Breast epithelium (tissue), 4 donors: Measurements from ENCODE around the gene RDH13. TPM values are rescaled to one million over a fixed set of nuclear protein-coding genes. Genes with fewer than 3 reads are reported as not detected.
"Not testable (repeated sequence)": the region's sequence is repeated elsewhere in the genome, so short reads cannot be mapped to it uniquely, and the experiment has no call there.

Source experiments
- DNase-seq, 2 donors: peaks; one replicate each; pipeline ENCODE4 v3.0.0-alpha.2; 2019; ENCODE audit warnings: low spot score in 2 of 2
- H3K27ac ChIP-seq, 2 donors: fragments of 200-600 bp; sonication (generic) in 1 of 2; one replicate each; pipeline ENCODE4 v1.5.1; 2016 to 2019; ENCODE audit warnings: mild to moderate bottlenecking in 1 of 2
- H3K27me3 ChIP-seq, 2 donors: fragments of 200-600 bp; sonication (generic) in 1 of 2; one replicate each; pipeline versions ENCODE4 v1.5.1 to v1.6.0; 2017 to 2019; ENCODE audit warnings: control low read depth in 1 of 2, mild to moderate bottlenecking in 1 of 2
- H3K36me3 ChIP-seq: fragments of 200-600 bp; one replicate; pipeline ENCODE4 v1.5.1; 2019
- H3K4me1 ChIP-seq, 2 donors: fragments of 200-600 bp; sonication (generic); one replicate each; pipeline ENCODE4 v1.5.1; 2016 to 2019; ENCODE audit warnings: control low read depth in 1 of 2
- H3K4me3 ChIP-seq, 3 donors: fragments of 200-600 bp; sonication (generic); 1 replicate in 2 of 3; 2 replicates in 1 of 3; pipeline ENCODE4 v1.5.1; 2016 to 2019; ENCODE audit warnings: mild to moderate bottlenecking in 3 of 3, moderate library complexity in 2 of 3
- H3K9me3 ChIP-seq, 2 donors: fragments of 200-600 bp; sonication (generic) in 1 of 2; one replicate each; pipeline ENCODE4 v1.5.1; 2016 to 2019; ENCODE audit warnings: control low read depth in 1 of 2
- POLR2A ChIP-seq: fragments of 450-650 bp; IDR thresholded peaks from one replicate; pipeline ENCODE4 v1.6.1; 2016; ENCODE audit warnings: antibody characterized with exemption, mild to moderate bottlenecking, moderate library complexity
- POLR2AphosphoS5 ChIP-seq, 3 donors: sonication (generic); formaldehyde crosslinking; IDR thresholded peaks; one replicate each; pipeline ENCODE4 v1.6.1; 2017; ENCODE audit warnings: antibody characterized with exemption in 3 of 3
- intact Hi-C: fragments of 100-400 bp; cut with DNase I; formaldehyde crosslinking; loops from one replicate; pipeline ENCODE4 v1.15.1; 2023; ENCODE audit warnings: low total_unique reads
- total RNA-seq, 3 donors: library from RNA; depleted of rRNA; stranded (reverse); fragments of >200 nt; gene quantifications; one replicate each; pipeline ENCODE4 v1.1.0, GENCODE V29; 2016
- TF ChIP-seq, protein P1 (sequence below), 3 donors: fragments of 450-650 bp; IDR thresholded peaks; one replicate each; pipeline ENCODE4 v1.5.1; 2016 to 2017; ENCODE audit warnings: antibody characterized with exemption in 3 of 3, mild to moderate bottlenecking in 3 of 3, moderate library complexity in 3 of 3

RDH13 gene
- total RNA-seq, 3 donors from 2014 or later, result 11.4 to 33.4 (median 22.3) TPM

DNA sequence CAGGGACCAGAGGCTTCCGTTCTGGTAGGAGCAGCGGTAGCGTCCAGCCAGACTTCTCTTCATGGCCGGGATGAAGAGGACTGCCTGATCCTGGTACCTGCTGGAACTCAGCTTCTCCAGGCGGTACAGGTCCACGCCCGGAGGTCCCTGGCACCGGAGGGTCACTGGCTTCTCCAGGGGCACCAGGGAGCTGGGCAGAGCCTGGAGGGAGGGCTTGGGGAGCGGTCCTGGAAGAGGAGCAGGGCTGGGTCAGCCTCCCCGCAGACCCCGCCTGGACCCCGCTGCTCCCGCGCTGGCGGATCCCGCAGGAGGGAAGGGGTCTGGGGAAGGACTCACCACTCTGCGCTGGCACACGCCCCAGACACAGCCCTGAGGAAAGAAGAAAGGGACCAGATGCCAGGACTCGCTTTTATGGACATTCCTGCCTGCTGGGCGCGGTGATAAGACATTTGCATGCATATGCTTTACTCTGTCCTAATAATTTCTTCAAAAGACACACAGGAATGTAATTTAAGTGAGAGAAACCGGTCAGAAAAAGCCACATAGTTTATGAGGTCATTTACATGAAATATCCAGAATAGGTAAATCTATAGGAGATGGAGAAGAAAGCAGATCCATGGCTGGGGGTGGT, 30.7 kb downstream of the RDH13 start:
- Histone ChIP-seq H3K9me3 (no peaks in the 10 kb centered on the region), H3K27me3 (no peaks in the 10 kb centered on the region), H3K27ac (no peak overlapping the region), H3K4me3 (no peak overlapping the region), H3K4me1 (no peaks in the 10 kb centered on the region), H3K36me3 (no peaks in the 10 kb centered on the region)
- intact Hi-C loops, result no loop called here
- TF ChIP-seq POLR2A (no peak), POLR2AphosphoS5 (IDR thresholded peaks at IDR 0.05) (no peak)
- TF ChIP-seq, protein P1, sequence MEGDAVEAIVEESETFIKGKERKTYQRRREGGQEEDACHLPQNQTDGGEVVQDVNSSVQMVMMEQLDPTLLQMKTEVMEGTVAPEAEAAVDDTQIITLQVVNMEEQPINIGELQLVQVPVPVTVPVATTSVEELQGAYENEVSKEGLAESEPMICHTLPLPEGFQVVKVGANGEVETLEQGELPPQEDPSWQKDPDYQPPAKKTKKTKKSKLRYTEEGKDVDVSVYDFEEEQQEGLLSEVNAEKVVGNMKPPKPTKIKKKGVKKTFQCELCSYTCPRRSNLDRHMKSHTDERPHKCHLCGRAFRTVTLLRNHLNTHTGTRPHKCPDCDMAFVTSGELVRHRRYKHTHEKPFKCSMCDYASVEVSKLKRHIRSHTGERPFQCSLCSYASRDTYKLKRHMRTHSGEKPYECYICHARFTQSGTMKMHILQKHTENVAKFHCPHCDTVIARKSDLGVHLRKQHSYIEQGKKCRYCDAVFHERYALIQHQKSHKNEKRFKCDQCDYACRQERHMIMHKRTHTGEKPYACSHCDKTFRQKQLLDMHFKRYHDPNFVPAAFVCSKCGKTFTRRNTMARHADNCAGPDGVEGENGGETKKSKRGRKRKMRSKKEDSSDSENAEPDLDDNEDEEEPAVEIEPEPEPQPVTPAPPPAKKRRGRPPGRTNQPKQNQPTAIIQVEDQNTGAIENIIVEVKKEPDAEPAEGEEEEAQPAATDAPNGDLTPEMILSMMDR (IDR thresholded peaks at IDR 0.05), result no peak
- DNase-seq, result no peak

DNA sequence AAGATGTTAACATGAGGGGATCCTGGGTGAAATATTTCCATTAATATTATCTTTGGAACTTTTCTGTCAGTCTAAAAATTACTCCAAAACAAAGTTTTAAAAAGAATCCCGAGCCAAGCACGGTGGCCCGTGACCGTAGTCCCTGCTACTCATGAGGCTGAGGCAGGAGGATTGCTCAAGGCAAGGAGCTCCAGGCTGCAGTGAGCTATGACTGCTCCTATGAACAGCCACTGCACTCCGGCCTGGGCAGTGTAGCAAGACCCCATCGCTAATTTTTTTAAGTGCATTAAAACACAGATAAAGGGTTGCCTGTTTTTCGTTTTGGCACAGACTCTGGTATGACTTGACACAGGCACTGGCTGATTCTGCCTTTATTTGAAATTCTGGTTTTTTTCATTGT, 31.8 kb downstream of the RDH13 start:
- TF ChIP-seq, protein P1 (IDR thresholded peaks at IDR 0.05), result no peak
- TF ChIP-seq POLR2AphosphoS5 (IDR thresholded peaks at IDR 0.05) (no peak), POLR2A (no peak)
- no peaks in the 10 kb centered on the region for H3K9me3 ChIP-seq
- intact Hi-C loops, result no loop called here

DNA sequence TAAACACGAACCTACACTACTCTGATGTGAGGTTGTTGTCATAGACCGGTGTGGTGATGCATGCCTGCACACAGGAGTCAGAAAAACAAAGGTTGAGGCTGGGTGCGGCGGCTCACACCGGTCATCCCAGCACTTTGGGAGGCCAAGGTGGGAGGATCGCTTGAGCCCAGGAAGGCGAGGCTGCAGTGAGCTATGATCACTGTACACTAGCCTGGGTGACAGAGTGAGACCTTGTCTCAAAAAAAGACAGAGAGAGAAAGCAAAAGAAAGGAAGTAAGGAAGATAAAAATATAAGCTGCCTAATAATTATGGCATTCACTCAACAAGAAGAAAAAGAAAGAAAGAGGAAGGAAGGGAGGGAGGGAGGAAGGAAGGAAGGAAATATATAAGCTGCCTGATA, 34.2 kb downstream of the RDH13 start:
- no peaks in the 10 kb centered on the region for H3K9me3 ChIP-seq
- H3K4me1 ChIP-seq, result no peaks in the 10 kb centered on the region
- no peak for DNase-seq
- intact Hi-C loops, result no loop called here
- no peaks in the 10 kb centered on the region for H3K36me3 ChIP-seq
- H3K4me3 ChIP-seq, result no peak overlapping the region
- no peaks in the 10 kb centered on the region for H3K27me3 ChIP-seq
- H3K27ac ChIP-seq, result no peak overlapping the region
- TF ChIP-seq POLR2AphosphoS5 (IDR thresholded peaks at IDR 0.05), result no peak
- TF ChIP-seq POLR2A, result no peak
- TF ChIP-seq, protein P1 (IDR thresholded peaks at IDR 0.05), result no peak

More for the DNA sequence above, 31.8 kb downstream of the RDH13 start:
- Histone ChIP-seq H3K27ac (no peak overlapping the region), H3K36me3 (no peaks in the 10 kb centered on the region), H3K27me3 (no peaks in the 10 kb centered on the region), H3K4me3 (no peak overlapping the region), H3K4me1 (no peaks in the 10 kb centered on the region)
- no peak for DNase-seq

DNA sequence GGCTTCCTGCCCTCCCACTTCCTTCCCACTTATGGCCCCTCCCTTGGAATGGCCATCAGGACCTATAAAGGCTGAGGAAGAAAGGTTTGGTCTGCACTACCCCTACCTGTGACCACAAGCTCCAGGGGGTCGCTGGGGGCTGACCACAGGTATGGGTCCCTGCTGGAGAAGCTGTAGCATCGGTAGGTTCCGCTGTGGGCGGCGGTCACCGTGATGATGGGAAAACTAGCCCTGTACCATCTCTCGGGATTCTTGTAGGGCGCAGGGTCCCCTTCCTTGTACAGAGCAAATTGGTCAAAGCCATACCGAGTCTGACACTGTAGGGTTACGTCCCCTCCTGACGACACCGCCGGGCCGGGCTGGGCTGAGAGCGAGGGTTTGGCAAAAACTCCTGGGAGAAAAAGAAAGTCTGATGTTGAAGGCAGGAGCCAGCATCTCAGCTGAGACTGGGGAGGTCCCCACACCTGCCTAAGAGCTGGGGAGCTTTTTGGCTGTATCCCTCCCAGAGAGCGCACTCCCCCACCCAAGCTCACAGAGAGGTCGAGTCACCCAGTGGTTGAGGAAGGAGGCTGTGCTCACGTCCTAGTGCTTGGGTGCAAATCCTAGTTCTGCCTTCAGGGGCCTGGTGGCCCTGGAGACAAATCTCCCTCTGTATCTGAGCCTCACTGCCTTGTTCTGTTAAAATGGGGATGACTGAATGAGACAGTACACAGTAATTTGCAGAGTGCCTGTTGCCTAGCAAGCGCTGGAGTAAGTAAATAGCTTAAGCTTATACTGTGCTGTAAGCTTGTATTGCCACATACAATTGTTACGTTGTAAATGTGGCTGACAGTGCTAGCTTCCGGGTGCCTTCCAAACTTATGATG, 35.2 kb downstream of the RDH13 start:
- H3K27me3 ChIP-seq, result no peaks in the 10 kb centered on the region
- no peaks in the 10 kb centered on the region for H3K4me1 ChIP-seq
- no peaks in the 10 kb centered on the region for H3K36me3 ChIP-seq
- no peak overlapping the region for H3K27ac ChIP-seq
- H3K4me3 ChIP-seq, result no peak overlapping the region
- H3K9me3 ChIP-seq, result no peaks in the 10 kb centered on the region
- intact Hi-C loops, result no loop called here
- TF ChIP-seq POLR2A, result no peak
- TF ChIP-seq, protein P1 (IDR thresholded peaks at IDR 0.05), result no peak
- TF ChIP-seq POLR2AphosphoS5 (IDR thresholded peaks at IDR 0.05), result no peak
- no peak for DNase-seq

DNA sequence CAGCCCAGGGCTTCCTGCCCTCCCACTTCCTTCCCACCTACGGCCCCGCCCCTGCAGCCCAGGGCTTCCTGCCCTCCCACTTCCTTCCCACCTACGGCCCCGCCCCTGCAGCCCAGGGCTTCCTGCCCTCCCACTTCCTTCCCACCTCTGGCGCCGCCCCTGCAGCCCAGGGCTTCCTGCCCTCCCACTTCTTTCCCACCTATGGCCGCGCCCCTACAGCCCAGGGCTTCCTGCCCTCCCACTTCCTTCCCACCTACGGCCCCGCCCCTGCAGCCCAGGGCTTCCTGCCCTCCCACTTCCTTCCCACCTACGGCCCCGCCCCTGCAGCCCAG, 35.8 kb downstream of the RDH13 start:
- H3K4me1 ChIP-seq, H3K36me3 ChIP-seq, H3K9me3 ChIP-seq, intact Hi-C loops, H3K4me3 ChIP-seq, DNase-seq, H3K27ac ChIP-seq, H3K27me3 ChIP-seq: not testable (repeated sequence)
